Ovary (tissue), 3 donors: ENCODE results near the gene AFAP1.

Source experiments
- CTCF ChIP-seq, 3 donors: fragments of 450-650 bp in 2 of 3; fragments of 200-600 bp in 1 of 3; IDR thresholded peaks; one replicate each; pipeline versions ENCODE4 v1.5.1 to v1.8.0; 2016 to 2022; ENCODE audit warnings: antibody characterized with exemption in 3 of 3, mild to moderate bottlenecking in 1 of 3
- EP300 ChIP-seq: sonication (generic); formaldehyde crosslinking; IDR thresholded peaks from one replicate; pipeline ENCODE4 v1.6.1; 2017; ENCODE audit warnings: antibody characterized with exemption
- POLR2A ChIP-seq: fragments of 450-650 bp; IDR thresholded peaks from one replicate; pipeline ENCODE4 v1.6.1; 2017; ENCODE audit warnings: antibody characterized with exemption, mild to moderate bottlenecking, moderate library complexity
- donor health status: DM: no; HTN: no; CAD: no.

- no peak for TF ChIP-seq POLR2A
- TF ChIP-seq EP300: no peak
- no peak for TF ChIP-seq CTCF (IDR thresholded peaks at IDR 0.05)
Observed at GRCh38 chr4:7774301-7775294, 165.1 kb downstream of the AFAP1 start.
